LHCN-M2 (cell line): ENCODE data around the gene SLC15A1. TPM values are rescaled to one million over a fixed set of nuclear protein-coding genes. Genes with fewer than 3 reads are reported as not detected.
A peak's percentile ranks its signal among the peaks of the same experiment; 100 is the strongest.

Experiments used
- DNase-seq: peaks from one replicate; pipeline ENCODE4 v3.0.0-alpha.2; 2012; ENCODE audit warnings: low read depth
- polyA plus RNA-seq: library from polyadenylated mRNA; unstranded; fragments of >200 nt; gene quantifications from one replicate; pipeline ENCODE4 v1.2.1, GENCODE V29; 2012; ENCODE audit warnings: missing spikeins
- total RNA-seq: library from RNA; depleted of rRNA; stranded (reverse); fragments of >200 nt; gene quantifications from 2 replicates; pipeline ENCODE4 v1.2.3, GENCODE V29; 2014; rRNA removed

The SLC15A1 gene
- total RNA-seq = not detected in 2 replicates
- not detected for polyA plus RNA-seq

DNA sequence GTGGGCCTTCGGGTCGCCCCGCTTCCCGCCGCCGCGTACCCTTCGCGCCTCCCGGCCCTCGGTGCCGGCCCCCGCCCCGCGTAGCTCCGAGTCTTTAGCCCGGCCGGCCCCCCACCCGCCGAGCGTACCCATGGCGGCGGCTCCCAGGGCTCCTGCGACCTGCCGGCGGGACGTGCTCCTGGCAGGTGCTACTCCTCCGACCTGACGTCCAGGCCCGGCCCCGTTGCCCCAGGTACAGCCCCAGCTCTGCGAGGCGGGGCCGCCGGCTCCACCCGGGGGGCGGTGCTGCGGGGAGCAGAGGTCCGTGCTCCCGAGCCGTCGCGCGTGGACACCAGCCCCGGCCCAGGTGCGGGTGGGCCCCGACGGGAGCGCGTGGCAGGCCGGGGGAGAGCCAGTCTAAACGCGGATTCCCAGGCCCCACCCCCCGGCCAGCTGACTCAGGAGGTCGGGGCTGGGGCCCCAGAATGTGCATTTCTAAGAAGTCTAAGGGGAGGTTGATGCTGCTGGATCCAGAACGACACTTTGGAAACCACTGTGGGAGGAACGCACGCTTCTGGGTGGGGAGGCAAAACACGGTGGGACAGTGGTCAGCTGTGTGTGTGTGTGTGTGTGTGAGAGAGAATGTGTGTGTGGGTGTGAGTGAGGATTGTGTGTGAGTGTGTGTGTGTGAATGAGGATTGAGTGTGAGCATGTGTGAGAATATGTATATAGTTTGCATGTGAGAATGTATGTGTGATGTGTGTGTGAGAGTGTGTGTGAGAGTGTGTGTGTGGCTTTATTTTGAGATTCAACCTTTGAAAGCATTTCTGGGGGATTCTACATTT lies at the start of gene SLC15A1:
Gene SLC15A1, minus strand, starts transcription at position 206 of the 824 bp plus-strand sequence. Its CDS starts 74 bp downstream, at position 132.
- DNase-seq = no peak

GRCh38 chr13:98801626-98802418 lies 49.4 kb upstream of the SLC15A1 start:
- no peak for DNase-seq

DNA sequence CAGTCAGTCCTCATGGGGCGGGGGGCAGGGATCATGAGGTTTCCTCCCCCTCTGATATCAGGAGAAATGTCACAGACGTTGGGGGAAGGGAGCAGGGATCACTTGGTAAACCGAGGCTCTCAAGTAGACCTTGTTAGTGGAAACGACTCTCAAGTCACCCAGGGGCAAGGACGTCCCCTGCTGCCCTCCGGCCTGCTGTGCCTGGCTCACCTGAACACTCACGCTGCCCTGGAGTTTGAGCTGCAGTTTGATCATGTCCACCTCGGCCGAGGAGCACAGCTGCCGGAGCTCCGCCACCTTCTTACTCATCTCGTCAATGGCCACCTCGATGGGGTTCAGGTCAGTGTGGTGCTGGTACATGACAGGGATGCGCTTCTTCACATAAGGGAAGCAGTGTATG lies 47.6 kb upstream of the SLC15A1 start:
- DNase-seq = no peak

DNA sequence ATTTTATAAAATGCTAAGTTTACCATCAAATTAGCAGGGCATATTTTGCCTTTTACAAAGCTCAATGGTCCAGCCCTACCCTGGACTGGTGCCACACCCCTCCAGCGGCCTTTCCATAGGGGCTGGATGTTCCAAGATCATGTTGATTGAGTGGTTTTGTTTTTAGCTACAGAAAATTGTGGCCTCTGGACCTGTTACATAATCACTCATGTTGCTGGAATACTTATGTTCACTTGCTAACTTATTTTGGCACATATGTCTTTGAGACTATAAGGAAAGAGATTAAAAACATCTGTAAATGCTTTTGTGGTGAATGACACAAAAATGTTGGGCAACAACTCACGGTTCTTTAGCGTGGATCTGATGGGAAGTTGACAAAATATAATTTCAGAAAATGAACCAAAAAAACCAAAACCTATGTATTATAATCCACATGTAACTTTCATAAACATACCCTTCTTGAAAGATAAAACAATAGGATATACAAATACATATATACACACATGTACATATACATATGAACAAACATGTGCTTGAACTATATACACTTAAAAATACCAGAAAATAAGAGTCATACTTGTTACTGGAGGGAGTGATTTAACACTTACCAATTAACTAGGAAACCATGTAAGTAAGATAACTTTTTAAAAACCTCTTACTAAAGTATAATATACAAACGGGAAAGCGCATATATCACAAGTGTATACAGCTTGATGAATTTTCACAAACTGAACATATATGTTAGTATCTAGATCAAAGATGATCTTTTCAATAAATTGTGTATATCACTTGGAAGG lies 46.6 kb upstream of the SLC15A1 start:
- no peak for DNase-seq

DNA sequence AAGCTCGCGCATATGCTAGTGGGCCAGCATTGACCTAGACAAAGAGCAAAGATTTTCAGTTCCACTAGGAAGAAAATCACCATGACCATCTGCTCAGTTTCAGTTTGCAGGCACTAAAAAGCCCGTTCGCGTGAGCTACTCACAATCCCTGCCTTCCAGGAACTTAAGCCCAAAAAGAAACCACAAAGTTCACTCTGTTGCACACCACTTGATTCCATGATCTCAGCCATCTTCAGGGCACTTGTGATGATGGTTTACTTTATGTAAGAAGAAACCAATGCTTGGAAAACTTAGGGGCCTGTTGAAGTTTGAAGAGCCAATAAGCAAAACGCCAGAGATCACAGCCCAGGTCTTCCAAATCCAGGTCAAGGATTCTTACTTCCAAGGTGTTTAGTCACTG lies 45.0 kb upstream of the SLC15A1 start:
- DNase-seq = no peak

DNA sequence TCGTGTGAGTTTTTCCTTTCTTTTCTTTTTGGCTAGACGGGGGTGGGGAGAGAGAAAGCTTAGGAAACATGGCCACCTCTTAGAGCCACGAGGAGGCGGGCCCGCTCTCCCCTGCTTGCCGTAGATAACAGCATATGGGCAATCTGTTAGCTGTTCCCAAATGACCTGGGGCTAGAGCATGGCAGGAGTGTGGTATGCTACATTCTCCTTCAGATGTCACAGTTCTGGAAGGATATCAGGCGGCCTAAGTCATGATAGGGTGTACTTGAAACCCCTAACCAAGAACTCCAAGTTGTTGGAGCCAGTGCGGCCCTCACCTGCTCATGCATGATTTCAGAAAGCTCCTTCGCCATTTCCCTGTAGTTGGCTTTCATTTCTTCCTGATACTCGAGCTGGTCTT lies 44.3 kb upstream of the SLC15A1 start:
- no peak for DNase-seq

DNA sequence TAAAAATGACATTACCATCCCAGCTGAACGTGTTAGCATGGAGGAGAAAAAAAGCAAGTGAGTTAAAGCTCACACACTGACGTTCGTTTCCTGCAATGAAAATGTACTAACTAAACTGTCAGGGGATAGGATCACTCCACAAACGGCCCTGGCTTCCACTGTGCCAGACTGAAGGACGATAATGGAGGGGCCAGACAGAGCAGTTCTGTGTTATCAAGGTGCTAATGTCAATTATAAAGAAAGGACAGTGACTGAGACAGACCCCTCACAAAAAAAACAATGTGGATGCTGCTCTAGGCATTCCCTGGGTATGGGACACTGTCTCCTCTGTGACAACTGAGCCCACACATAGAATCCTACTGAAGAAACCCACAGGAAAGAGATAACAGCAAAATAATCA lies 43.7 kb upstream of the SLC15A1 start:
- no peak for DNase-seq

DNA sequence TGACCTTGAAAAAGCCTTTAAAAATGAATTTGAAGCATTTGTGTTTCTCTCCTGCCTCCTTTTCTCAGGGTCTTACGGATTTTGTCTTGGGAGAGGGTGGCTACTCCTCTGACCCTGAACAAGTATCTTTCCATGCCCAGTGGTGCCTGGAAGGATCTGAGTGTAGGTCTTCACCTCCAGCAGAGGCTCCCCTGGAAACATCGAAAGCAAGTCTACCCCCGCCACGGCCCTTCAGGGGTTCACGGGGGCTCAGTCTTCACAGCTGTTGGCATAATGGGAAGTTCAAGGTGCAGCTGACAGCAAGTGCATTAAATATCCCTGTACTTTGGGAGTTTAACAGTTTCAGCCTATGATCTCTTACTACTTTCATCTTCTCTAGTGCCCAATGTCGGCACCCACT lies 42.7 kb upstream of the SLC15A1 start:
- DNase-seq = no peak

DNA sequence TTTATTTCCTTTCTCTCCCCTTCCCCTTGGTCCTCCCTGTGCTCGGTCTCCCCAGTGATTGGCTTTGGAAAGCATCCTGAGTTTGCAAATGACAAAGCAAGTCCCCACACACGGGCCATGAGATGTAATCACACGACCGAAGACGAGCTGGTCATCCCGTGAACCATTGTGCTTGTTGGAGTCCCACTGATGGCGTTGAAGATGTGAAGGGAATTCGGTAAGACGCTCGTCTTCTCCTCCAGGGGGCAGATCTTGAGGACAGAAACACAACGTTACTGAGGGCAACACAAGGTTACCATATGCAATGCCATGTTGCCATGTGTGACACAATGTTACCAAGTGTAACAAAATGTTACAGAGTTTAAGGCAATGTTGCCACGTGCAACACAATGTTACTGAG lies 42.0 kb upstream of the SLC15A1 start:
- no peak for DNase-seq

- no peak for DNase-seq
Measured at GRCh38 chr13:98792785-98793495, 40.5 kb upstream of the SLC15A1 start.

DNA sequence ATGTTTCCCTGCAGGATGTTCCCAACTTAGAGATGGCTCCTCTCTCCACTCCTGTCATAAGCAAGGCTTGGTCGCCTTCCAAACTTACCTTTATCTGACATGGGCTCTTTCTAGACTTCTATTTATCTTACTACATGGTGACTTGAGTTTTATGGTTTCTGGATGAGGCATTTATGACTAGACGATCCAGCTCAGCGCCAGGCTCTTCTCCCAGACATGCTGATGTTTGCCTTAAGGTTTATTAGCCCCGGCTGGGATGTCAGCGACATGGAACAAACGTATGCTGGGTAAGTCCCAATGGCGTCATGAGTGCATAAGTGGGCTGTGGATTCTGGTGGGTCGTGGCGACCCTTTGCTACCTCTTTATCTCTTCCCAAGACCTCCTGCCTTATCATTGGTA lies 39.8 kb upstream of the SLC15A1 start:
- DNase-seq = no peak

DNA sequence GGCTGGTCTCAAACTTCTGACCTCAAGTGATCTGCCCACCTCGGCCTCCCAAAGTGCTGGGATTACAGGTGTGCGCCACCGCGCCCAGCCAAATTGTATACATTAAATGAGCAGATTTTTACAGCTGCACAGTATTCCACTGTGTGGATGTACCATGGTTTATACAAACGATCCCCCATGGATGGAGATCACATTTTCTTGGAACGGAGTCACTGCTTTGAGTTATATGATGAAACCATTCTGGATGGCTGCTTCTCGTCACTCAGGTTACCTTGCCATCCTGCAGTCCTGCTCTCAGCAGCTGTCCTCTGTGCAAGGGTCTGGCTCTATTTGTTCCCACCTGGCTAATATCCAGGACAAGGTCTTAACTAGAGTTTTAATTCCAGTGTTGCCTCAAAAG lies 39.1 kb upstream of the SLC15A1 start:
- no peak for DNase-seq

DNA sequence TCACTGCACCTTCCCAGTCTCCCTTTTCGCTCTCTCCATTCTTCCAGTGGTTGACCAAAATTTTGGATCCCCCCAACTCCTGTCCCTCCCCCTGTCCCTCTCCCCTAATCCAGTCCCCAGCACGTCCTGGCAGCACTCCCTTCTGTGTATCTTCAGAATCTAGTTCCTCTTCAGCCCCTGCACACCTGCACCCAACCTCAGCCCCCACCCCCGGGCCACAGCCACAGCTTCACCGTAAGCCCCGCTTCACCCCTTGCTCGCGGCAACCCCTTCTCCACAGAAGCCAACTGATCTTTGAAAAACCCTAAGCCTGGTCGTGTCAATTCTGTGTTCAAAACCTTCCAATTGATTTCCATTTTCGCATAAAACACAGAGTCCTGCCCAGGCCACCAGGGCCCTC lies 35.5 kb upstream of the SLC15A1 start:
- DNase-seq = no peak

GRCh38 chr13:98787173-98787572 lies 34.7 kb upstream of the SLC15A1 start:
- DNase-seq = no peak

- no peak for DNase-seq
Measured at GRCh38 chr13:98786023-98786422, 33.6 kb upstream of the SLC15A1 start.

DNA sequence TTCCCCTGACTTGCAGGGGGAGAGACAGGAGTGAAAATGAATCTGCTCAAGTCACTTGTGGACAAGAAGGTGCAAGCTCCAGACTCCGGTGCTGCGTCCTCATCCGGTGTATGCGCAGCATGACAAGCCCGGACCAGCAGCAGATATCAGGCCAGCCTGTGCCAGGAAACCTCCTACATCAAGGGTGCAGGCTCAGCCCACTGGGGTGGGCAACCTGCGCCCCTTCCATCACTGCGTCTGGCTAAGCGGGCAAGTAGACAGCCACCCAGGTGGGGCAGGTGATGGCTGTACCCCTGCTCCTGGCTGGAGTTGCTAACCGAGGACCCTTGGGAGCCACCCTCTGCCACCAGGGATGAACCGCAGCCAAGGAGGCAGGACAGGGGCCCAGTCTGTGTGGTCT lies 32.9 kb upstream of the SLC15A1 start:
- DNase-seq = no peak

GRCh38 chr13:98784666-98785065 lies 32.2 kb upstream of the SLC15A1 start:
- DNase-seq = no peak

DNA sequence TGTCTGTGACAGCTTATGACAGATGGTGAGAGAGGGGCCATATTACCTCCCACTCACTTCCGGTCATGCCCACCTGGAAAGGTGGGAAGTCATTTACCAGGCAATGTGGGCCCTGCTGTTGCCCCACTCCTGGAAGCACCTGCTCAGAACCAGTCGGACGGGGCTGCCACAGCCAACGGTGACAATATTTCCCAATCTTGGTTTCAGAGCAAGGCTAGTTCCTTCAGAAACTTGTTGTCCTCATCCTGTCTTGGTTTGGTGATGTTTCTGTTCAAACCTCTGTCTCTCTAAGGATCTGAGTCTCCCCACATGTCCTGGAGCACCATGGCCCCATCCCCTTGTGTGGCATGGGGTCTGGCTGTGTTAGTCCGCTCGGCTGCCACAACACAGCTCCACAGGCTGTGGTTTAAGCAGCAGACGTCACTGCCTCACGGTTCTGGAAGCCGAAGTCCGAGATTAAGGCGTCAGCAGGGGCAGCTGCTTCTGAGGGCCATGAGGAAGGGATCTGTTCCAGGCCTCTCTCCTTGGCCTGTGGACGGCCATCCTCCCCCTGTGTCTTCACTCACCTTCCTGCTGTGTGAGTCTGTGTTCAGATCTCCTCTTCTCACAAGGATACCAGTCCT lies 31.5 kb upstream of the SLC15A1 start:
- no peak for DNase-seq

DNA sequence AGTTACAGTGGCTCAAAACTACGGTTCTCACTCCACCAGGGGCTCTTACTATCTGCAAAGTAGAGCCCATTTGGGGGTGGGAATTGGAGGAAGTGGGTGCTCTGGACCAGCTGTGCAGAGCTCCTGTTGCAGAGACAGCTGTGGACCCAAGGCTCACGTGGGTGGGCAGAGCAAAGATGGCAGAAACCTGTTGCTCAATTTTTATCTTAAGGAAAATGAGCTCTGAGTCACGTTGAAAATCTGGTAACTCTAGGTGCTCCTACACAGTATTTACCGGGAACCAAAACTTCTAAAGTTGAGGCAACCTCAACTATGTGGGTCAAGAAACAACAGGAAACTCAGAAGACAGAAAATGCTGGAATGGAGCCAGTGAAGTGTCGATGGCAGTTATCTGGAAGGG lies 30.2 kb upstream of the SLC15A1 start:
- peak; percentile 31 for DNase-seq

GRCh38 chr13:98781905-98782304 lies 29.4 kb upstream of the SLC15A1 start:
- no peak for DNase-seq

- no peak for DNase-seq
Measured at GRCh38 chr13:98781470-98781869, 29.0 kb upstream of the SLC15A1 start.
